HG03460 (cell line): ENCODE data around the gene ENPP3.

Experiments
- ATAC-seq: cut with Tn5 transposase; IDR thresholded peaks from one replicate; pipeline ENCODE4 v1.9.1; 2021; ENCODE audit not compliant: unreplicated experiment

Gene ENPP3

DNA sequence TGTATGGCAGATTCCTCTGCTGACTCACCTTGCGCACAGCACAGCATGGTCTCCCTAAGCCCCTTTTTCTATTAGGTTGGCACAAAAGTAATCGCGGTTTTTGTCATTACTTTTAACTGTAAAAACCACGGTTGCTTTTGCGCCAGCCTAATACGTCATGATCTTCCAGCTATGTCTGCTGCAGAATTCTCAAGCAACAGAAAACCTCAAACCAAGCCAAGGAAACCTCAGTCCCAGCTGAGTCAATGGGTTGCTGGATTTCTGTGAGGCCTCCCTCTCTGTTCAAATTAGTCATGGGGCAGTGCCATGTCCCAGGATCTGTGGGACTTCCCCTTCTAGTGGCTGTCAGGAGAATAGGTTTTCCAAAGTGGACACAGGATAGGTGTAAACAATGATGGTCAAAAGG is 155.0 kb downstream of the ENPP3 start:
- ATAC-seq, result no peak

DNA sequence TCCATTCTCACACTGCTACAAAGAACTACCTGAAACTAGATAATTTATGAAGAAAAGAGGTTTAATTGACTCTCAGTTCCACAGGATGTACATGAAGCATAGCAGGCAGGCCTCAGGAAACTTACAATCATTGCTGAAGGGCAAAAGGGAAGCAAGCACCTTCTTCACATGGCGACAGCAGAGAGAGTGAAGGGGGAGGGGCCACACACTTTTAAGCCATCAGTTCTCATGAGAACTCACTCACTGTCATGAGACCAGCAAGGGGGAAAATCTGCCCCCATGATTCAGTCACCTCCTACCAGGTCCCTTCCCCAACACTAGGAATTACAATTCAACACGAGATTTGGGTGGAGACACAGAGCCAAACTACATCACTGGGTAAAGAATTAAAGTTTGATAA is 158.3 kb downstream of the ENPP3 start:
- ATAC-seq, result no peak
